ENCODE results near the gene CAMK2A.

CAMK2A gene

GRCh38 chr5:150184990-150185912 lies 104.3 kb downstream of the CAMK2A start:
- DNase-seq (ENCODE audit: low spot score): peak; percentile 69

- DNase-seq (ENCODE audit: low spot score): no peak
Measured at GRCh38 chr5:150184006-150184405, 105.6 kb downstream of the CAMK2A start.

- no peak for DNase-seq (ENCODE audit: low spot score)
Measured at GRCh38 chr5:150183436-150183835, 106.1 kb downstream of the CAMK2A start.

GRCh38 chr5:150182774-150183173 lies 106.8 kb downstream of the CAMK2A start:
- DNase-seq (ENCODE audit: low spot score): no peak

GRCh38 chr5:150181766-150182545 lies 107.6 kb downstream of the CAMK2A start:
- DNase-seq (ENCODE audit: low spot score): no peak

- no peak for DNase-seq (ENCODE audit: low spot score)
Measured at GRCh38 chr5:150181027-150181426, 108.5 kb downstream of the CAMK2A start.

- DNase-seq (ENCODE audit: low spot score): no peak
Measured at GRCh38 chr5:150180241-150181026, 109.1 kb downstream of the CAMK2A start.

GRCh38 chr5:150179019-150179620 lies 110.5 kb downstream of the CAMK2A start:
- DNase-seq (ENCODE audit: low spot score): no peak

- no peak for DNase-seq (ENCODE audit: low spot score)
Measured at GRCh38 chr5:150178262-150178661, 111.3 kb downstream of the CAMK2A start.

- no peak for DNase-seq (ENCODE audit: low spot score)
Measured at GRCh38 chr5:150177721-150178120, 111.9 kb downstream of the CAMK2A start.

GRCh38 chr5:150176745-150177477 lies 112.7 kb downstream of the CAMK2A start:
- no peak for DNase-seq (ENCODE audit: low spot score)

- peak; percentile 73 for DNase-seq (ENCODE audit: low spot score)
Measured at GRCh38 chr5:150175536-150175935, 114.0 kb downstream of the CAMK2A start.

- no peak for DNase-seq (ENCODE audit: low spot score)
Measured at GRCh38 chr5:150175076-150175475, 114.5 kb downstream of the CAMK2A start.

- no peak for DNase-seq (ENCODE audit: low spot score)
Measured at GRCh38 chr5:150174285-150174684, 115.3 kb downstream of the CAMK2A start.

- DNase-seq (ENCODE audit: low spot score): no peak
Measured at GRCh38 chr5:150173161-150173560, 116.4 kb downstream of the CAMK2A start.

GRCh38 chr5:150172556-150172955 lies 117.0 kb downstream of the CAMK2A start:
- no peak for DNase-seq (ENCODE audit: low spot score)

- no peak for DNase-seq (ENCODE audit: low spot score)
Measured at GRCh38 chr5:150172145-150172544, 117.4 kb downstream of the CAMK2A start.

All from HuH-7.5 (cell line).